Large intestine (tissue), 3 donors: Measurements from ENCODE around the gene ARID4A. TPM values are rescaled to one million over a fixed set of nuclear protein-coding genes. Genes with fewer than 3 reads are reported as not detected.

Experiments
- DNase-seq, 2 donors: peaks; one replicate each; pipeline versions ENCODE4 v3.0.0 to v3.0.0-alpha.2; 2013
- H3K27ac ChIP-seq: one replicate; pipeline ENCODE4 v1.5.1; 2013; ENCODE audit warnings: low read length
- H3K27me3 ChIP-seq: 2 replicates; pipeline ENCODE4 v1.6.1; 2013; ENCODE audit warnings: low read length; ENCODE audit not compliant: control insufficient read depth, insufficient read depth
- H3K36me3 ChIP-seq: 2 replicates; pipeline ENCODE4 v1.6.1; 2013; ENCODE audit warnings: low read length; ENCODE audit not compliant: control insufficient read depth, insufficient read depth
- H3K4me1 ChIP-seq: one replicate; pipeline ENCODE4 v1.6.1; 2013; ENCODE audit warnings: low read length; ENCODE audit not compliant: control insufficient read depth, insufficient read depth
- H3K4me3 ChIP-seq: one replicate; pipeline ENCODE4 v1.5.1; 2013; ENCODE audit warnings: low read length
- H3K9me3 ChIP-seq: one replicate; pipeline ENCODE4 v1.6.1; 2013; ENCODE audit warnings: mild to moderate bottlenecking, low read depth, low read length, moderate library complexity; ENCODE audit not compliant: control insufficient read depth
- WGBS: methylation state at CpG from one replicate; pipeline ENCODE4 v1.1.5; 2013; ENCODE audit warnings: low lambda C conversion rate; ENCODE audit not compliant: insufficient coverage; 5-methylcytosine and 5-hydroxymethylcytosine counted together
- polyA plus RNA-seq: library from polyadenylated mRNA; unstranded; fragments of 120-200 nt; gene quantifications from one replicate; pipeline ENCODE4 v1.2.1, GENCODE V29; 2013

Gene ARID4A
- polyA plus RNA-seq, 1 donor: 19.4 TPM

- Histone ChIP-seq H3K9me3 (no peaks in the 10 kb centered on the region), H3K36me3 (peaks cover 61% of the 10 kb centered on the region), H3K4me1 (no peaks in the 10 kb centered on the region), H3K27me3 (no peaks in the 10 kb centered on the region), H3K4me3 (no peak overlapping the region), H3K27ac (no peak overlapping the region)
- WGBS: 95% methylated on average over 2 of the region's 3 CpGs
- DNase-seq: no peak
Measured at GRCh38 chr14:58292187-58292586, 6.2 kb upstream of the ARID4A start.

- Histone ChIP-seq H3K27ac (no peak overlapping the region), H3K36me3 (peaks cover 47% of the 10 kb centered on the region), H3K4me1 (no peaks in the 10 kb centered on the region), H3K27me3 (no peaks in the 10 kb centered on the region), H3K9me3 (no peaks in the 10 kb centered on the region), H3K4me3 (no peak overlapping the region)
- DNase-seq: no peak
- WGBS: no CpG with 5 or more reads among the region's 7 CpGs
Measured at GRCh38 chr14:58294201-58294600, 4.2 kb upstream of the ARID4A start.

DNA sequence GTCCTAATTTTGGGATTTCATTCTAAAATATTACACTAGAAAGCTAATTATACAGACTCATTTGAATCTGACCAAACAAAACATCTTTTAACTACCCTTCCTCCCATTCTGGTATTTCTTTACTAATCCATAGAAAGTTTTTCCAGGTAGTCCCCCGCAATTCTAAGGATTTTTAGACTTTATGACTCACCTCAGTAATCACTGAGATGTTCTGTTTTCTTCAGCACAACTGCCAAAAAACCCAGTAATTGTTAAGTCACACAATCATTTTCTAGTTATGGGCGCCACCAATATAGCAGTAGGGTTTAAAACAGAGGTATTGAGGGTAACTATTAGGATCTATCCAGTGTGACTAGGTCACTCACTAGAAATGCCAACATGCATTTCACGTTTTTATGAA lies 1.6 kb upstream of the ARID4A start:
- Histone ChIP-seq H3K27ac (peak overlapping the region; percentile 98), H3K4me3 (peak overlapping the region; percentile 88), H3K4me1 (no peaks in the 10 kb centered on the region), H3K9me3 (no peaks in the 10 kb centered on the region), H3K27me3 (no peaks in the 10 kb centered on the region), H3K36me3 (peaks cover 30% of the 10 kb centered on the region)
- DNase-seq: no peak
- 5% methylated on average over 2 of the region's 3 CpGs for WGBS

GRCh38 chr14:58297412-58297761 lies 968 bp upstream of the ARID4A start:
- no peaks in the 10 kb centered on the region for H3K9me3 ChIP-seq
- peaks cover 30% of the 10 kb centered on the region for H3K36me3 ChIP-seq
- DNase-seq: peak in 1 of 2 donors; percentile 43
- H3K27ac ChIP-seq: peak overlapping the region; percentile 98
- no peaks in the 10 kb centered on the region for H3K4me1 ChIP-seq
- H3K4me3 ChIP-seq: peak overlapping the region; percentile 88
- H3K27me3 ChIP-seq: no peaks in the 10 kb centered on the region
- no CpG with 5 or more reads among the region's 10 CpGs for whole genome bisulfite sequencing

DNA sequence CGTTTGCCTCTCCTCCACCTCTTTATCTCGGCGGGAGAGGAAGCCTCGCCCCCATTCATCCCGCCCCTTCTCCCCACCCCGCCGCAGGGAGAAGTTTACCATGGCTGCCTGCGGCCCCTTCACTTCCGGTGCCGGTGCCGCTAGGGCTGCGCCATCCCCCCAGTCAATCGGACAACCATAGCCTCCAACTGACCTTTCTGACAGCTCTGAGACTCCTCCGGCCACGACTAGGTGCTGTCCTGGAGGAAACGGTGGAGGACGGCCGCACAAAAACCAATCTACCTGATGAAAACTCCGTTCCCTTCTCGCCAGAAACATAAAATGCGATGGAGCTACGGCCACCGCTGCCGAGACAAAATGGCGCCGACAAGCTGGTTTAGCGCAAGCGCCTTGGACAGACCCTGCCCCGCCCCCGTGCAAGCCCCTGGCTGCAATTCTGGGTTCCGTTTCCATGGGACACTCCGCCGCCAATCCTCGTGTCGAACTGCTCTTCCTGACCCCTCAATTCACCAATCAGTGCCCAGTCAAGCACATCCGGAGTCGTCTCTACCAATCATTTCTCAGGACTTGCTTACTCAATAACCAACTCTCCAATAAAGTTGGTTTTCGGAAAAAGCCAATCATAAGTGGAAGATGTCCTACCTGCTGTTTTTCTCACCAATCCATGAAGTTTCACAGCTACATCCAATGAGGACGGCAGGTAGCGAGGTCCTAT lies 436 bp upstream of the ARID4A start:
- H3K27ac ChIP-seq: peak overlapping the region; percentile 98
- H3K36me3 ChIP-seq: peaks cover 31% of the 10 kb centered on the region
- H3K9me3 ChIP-seq: no peaks in the 10 kb centered on the region
- peak overlapping the region; percentile 88 for H3K4me3 ChIP-seq
- H3K4me1 ChIP-seq: no peaks in the 10 kb centered on the region
- DNase-seq: peak; percentile 100
- H3K27me3 ChIP-seq: no peaks in the 10 kb centered on the region
- no CpG with 5 or more reads among the region's 40 CpGs for WGBS

DNA sequence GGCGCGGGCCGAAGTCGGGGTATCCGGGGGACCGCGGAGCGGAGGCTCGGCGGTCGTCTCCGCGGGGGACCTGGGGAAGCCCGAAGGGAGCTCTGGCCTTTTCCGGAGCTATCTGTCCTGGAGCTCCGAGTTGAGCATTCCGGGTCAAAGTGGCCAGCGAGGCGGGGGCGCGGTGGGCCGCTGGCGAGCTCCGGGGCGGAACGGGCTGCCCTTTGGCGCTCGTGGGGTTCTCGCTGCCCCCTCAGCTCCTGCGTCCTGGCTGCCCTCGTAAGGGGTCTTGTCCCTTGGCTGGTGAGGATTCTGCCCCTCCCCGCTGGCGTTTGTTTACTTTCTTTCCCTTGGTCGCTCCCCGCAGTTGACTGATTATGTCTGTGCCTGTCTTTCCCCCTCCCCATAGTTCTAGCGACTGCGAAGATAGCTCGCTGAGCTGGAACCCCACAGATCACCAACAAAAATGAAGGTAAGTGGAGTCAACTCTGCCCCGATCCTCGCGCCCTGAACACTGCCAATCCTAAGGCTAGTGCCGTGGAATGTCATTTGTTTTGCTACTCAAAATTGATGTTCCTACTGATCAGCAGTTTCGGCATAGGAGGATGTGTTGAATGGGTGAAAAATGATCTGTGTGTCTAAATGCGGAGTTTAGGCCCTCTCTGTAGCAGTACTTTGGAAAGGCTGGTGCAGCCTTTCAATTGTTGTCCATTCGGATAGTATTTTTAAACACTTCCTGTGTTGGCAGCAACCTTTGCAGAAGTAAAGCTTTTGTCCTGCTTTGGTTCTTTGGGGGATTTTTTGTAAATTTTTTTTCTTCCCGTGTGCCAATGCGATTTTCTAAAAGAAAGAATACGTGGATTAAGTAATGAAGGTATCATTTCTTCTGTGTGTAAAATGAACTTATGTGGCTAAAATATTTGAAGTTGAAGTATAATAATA lies 1.3 kb downstream of the ARID4A start:
- H3K27ac ChIP-seq: peak overlapping the region; percentile 96
- peaks cover 28% of the 10 kb centered on the region for H3K36me3 ChIP-seq
- WGBS: 50% methylated on average over 3 of the region's 48 CpGs
- H3K4me1 ChIP-seq: no peaks in the 10 kb centered on the region
- peak overlapping the region; percentile 69 for H3K4me3 ChIP-seq
- H3K27me3 ChIP-seq: no peaks in the 10 kb centered on the region
- DNase-seq: peak; percentile 18 to 46
- H3K9me3 ChIP-seq: no peaks in the 10 kb centered on the region

DNA sequence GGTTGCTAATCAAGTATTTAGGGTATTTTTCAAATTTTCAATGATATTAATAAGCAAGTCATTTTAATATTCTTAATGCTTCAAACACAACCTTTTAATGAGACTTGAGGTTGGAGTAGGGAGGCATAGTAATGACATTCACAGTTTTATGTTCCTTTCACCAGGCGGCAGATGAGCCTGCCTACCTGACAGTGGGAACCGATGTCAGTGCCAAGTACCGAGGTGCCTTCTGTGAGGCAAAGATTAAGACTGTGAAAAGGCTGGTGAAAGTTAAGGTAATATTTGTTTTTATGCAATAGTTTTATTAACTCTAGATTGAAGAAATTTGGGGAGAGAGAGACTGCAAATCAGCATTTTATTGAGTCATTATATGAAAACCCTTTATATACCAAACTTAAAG lies 3.1 kb downstream of the ARID4A start:
- Histone ChIP-seq H3K4me3 (no peak overlapping the region), H3K27me3 (no peaks in the 10 kb centered on the region), H3K9me3 (no peaks in the 10 kb centered on the region), H3K27ac (no peak overlapping the region), H3K36me3 (peaks cover 27% of the 10 kb centered on the region), H3K4me1 (no peaks in the 10 kb centered on the region)
- no peak for DNase-seq
- no CpG with 5 or more reads among the region's 3 CpGs for WGBS

- no peak overlapping the region for H3K27ac ChIP-seq
- H3K9me3 ChIP-seq: no peaks in the 10 kb centered on the region
- WGBS: no CpG with 5 or more reads among the region's 2 CpGs
- peaks cover 38% of the 10 kb centered on the region for H3K36me3 ChIP-seq
- no peaks in the 10 kb centered on the region for H3K4me1 ChIP-seq
- DNase-seq: no peak
- no peak overlapping the region for H3K4me3 ChIP-seq
- H3K27me3 ChIP-seq: no peaks in the 10 kb centered on the region
Measured at GRCh38 chr14:58305730-58306129, 7.4 kb downstream of the ARID4A start.

DNA sequence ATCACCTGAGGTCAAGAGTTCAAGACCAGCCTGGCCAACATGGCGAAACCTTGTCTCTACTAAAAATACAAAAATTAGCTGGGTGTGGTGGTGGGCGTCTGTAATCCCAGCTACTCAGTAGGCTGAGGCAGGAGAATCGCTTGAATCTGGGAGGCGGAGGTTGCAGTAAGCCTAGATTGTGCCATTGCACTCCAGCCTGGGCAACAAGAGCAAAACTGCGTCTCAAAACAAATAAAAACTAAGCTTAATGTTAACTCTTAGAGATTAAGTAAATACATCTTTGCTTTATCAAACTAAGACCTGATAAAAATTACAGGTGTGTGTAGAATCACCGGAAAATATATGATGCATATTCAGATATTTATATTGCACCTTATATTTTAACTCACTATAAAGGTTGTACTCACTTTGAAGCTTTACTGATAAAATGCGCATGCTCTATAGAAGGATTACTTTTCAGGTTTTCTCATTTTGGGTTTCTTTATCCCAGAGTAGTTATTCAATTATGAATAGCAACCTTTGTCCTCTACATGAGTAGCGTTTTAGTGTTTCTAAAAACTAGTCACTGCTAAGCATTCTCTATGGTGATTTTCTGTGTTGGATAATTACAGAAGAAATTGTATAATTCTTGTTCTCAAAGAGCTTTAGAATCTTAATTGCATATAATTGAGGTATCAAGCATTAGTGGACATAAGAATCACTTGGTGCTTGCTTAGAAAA lies 9.4 kb downstream of the ARID4A start:
- no peaks in the 10 kb centered on the region for H3K9me3 ChIP-seq
- no peak overlapping the region for H3K27ac ChIP-seq
- no peaks in the 10 kb centered on the region for H3K27me3 ChIP-seq
- DNase-seq: no peak
- H3K36me3 ChIP-seq: peaks cover 31% of the 10 kb centered on the region
- no peak overlapping the region for H3K4me3 ChIP-seq
- WGBS: 62% methylated on average over 3 of the region's 8 CpGs
- no peaks in the 10 kb centered on the region for H3K4me1 ChIP-seq

- WGBS: no CpG with 5 or more reads among the region's 2 CpGs
- no peak for DNase-seq
- Histone ChIP-seq H3K36me3 (peaks cover 31% of the 10 kb centered on the region), H3K27ac (no peak overlapping the region), H3K4me3 (no peak overlapping the region), H3K27me3 (no peaks in the 10 kb centered on the region), H3K9me3 (no peaks in the 10 kb centered on the region), H3K4me1 (no peaks in the 10 kb centered on the region)
Measured at GRCh38 chr14:58309086-58309485, 10.7 kb downstream of the ARID4A start.
